Measurements from ENCODE around the gene MISP3.

DNA sequence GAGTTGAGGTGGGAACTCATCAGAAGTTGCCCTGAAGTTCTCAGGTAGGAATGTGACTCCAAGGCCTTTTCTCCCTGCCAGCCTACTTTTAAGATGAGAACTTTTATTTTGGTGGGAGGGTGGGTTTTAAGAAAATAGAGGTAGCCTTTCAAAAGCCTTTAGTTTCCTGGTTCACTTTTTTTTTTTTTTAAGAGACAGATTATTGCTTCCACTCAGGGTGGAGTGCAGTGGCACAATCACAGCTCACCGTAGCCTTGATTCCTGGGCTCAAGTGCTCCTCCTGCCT lies 10.0 kb downstream of the MISP3 start:
- TF ChIP-seq, protein P1, sequence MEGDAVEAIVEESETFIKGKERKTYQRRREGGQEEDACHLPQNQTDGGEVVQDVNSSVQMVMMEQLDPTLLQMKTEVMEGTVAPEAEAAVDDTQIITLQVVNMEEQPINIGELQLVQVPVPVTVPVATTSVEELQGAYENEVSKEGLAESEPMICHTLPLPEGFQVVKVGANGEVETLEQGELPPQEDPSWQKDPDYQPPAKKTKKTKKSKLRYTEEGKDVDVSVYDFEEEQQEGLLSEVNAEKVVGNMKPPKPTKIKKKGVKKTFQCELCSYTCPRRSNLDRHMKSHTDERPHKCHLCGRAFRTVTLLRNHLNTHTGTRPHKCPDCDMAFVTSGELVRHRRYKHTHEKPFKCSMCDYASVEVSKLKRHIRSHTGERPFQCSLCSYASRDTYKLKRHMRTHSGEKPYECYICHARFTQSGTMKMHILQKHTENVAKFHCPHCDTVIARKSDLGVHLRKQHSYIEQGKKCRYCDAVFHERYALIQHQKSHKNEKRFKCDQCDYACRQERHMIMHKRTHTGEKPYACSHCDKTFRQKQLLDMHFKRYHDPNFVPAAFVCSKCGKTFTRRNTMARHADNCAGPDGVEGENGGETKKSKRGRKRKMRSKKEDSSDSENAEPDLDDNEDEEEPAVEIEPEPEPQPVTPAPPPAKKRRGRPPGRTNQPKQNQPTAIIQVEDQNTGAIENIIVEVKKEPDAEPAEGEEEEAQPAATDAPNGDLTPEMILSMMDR (IDR thresholded peaks at IDR 0.05): no peak
- TF ChIP-seq EP300 (IDR thresholded peaks at IDR 0.05): no peak
- no peak for TF ChIP-seq POLR2A (IDR thresholded peaks at IDR 0.05)
